HG03039 (cell line): ENCODE results near the gene PHRF1.

Source experiments
- ATAC-seq: cut with Tn5 transposase; IDR thresholded peaks from one replicate; pipeline ENCODE4 v1.9.1; 2021; ENCODE audit warnings: mild to moderate bottlenecking, moderate library complexity; ENCODE audit not compliant: unreplicated experiment

PHRF1 gene

GRCh38 chr11:557328-558132 lies 18.7 kb upstream of the PHRF1 start:
- no peak for ATAC-seq

GRCh38 chr11:558503-558902 lies 17.8 kb upstream of the PHRF1 start:
- ATAC-seq, result no peak

- no peak for ATAC-seq
Measured at GRCh38 chr11:559020-559620, 17.1 kb upstream of the PHRF1 start.

GRCh38 chr11:559712-560304 lies 16.5 kb upstream of the PHRF1 start:
- ATAC-seq, result no peak

GRCh38 chr11:560305-561147 lies 15.7 kb upstream of the PHRF1 start, which contains the start of the genes LMNTD2 and RASSF7:
TSS of gene LMNTD2 (minus strand) at chr11:560738. CDS start at chr11:560716, 22 bp downstream.
TSS of gene RASSF7 (plus strand) at chr11:560970. CDS start at chr11:561769, 799 bp downstream.
- ATAC-seq, result peak; percentile 68

- peak; percentile 12 for ATAC-seq
Measured at GRCh38 chr11:561148-562003, 14.9 kb upstream of the PHRF1 start.

- ATAC-seq, result no peak
Measured at GRCh38 chr11:562046-562645, 14.1 kb upstream of the PHRF1 start.

GRCh38 chr11:563066-563811 lies 13.0 kb upstream of the PHRF1 start:
- ATAC-seq, result no peak

GRCh38 chr11:563812-564578 lies 12.3 kb upstream of the PHRF1 start:
- ATAC-seq, result no peak

- ATAC-seq, result no peak
Measured at GRCh38 chr11:565921-566509, 10.3 kb upstream of the PHRF1 start.

GRCh38 chr11:567011-567628 lies 9.2 kb upstream of the PHRF1 start:
- ATAC-seq, result no peak

GRCh38 chr11:567629-568292 lies 8.5 kb upstream of the PHRF1 start:
- no peak for ATAC-seq

- peak; percentile 73 for ATAC-seq
Measured at GRCh38 chr11:568306-569157, 7.7 kb upstream of the PHRF1 start.

GRCh38 chr11:569158-569885 lies 6.9 kb upstream of the PHRF1 start:
- no peak for ATAC-seq

GRCh38 chr11:571802-572185 lies 4.5 kb upstream of the PHRF1 start:
- ATAC-seq, result no peak
